OCI-LY3 (cell line): ENCODE results near the gene OR52H1.

Experiments used
- H2AFZ ChIP-seq: fragments of 200-600, 300-600 bp; shearing (Covaris generic); 2 replicates; pipeline ENCODE4 v1.6.0; 2014; ENCODE audit warnings: antibody characterized with exemption, low read depth, low read length
- H3K27ac ChIP-seq: fragments of 200-600, 300-600 bp; sonication (generic); 2 replicates; pipeline ENCODE4 v1.5.1; 2014; ENCODE audit warnings: mild to moderate bottlenecking, low read length, moderate library complexity, mixed read lengths
- H3K27me3 ChIP-seq: fragments of 200-600, 300-600 bp; sonication (generic); 2 replicates; pipeline ENCODE4 v1.6.1; 2014; ENCODE audit warnings: low read depth, low read length, mixed read lengths
- H3K36me3 ChIP-seq: fragments of 200-600, 300-600 bp; sonication (generic); replicated peaks from 2 replicates; pipeline ENCODE3; 2014; ENCODE audit warnings: low read depth, low read length, mixed read lengths
- H3K4me1 ChIP-seq: fragments of 300-600, 200-600 bp; sonication (generic); 2 replicates; pipeline ENCODE4 v1.6.1; 2014; ENCODE audit warnings: low read length, mixed read lengths
- H3K4me2 ChIP-seq: fragments of 200-600, 300-600 bp; sonication (generic); 2 replicates; pipeline ENCODE4 v1.6.1; 2014; ENCODE audit warnings: low read length, mixed read lengths
- H3K4me3 ChIP-seq: fragments of 300-600, 200-600 bp; sonication (generic); 2 replicates; pipeline ENCODE4 v1.5.1; 2014; ENCODE audit warnings: antibody characterized with exemption, mild to moderate bottlenecking, low read length, moderate library complexity
- H3K79me2 ChIP-seq: fragments of 300-600, 200-600 bp; shearing (Covaris generic); 2 replicates; pipeline ENCODE4 v1.6.1; 2014; ENCODE audit warnings: mild to moderate bottlenecking, low read length, mixed read lengths
- H3K9ac ChIP-seq: fragments of 300-600, 200-600 bp; shearing (Covaris generic); 2 replicates; pipeline ENCODE4 v1.6.0; 2014; ENCODE audit warnings: mild to moderate bottlenecking, low read length, moderate library complexity
- H3K9me3 ChIP-seq: fragments of 200-600, 300-600 bp; shearing (Covaris generic); 2 replicates; pipeline ENCODE4 v1.6.1; 2014; ENCODE audit warnings: low read length, mixed read lengths; ENCODE audit not compliant: insufficient read depth
- H4K20me1 ChIP-seq: fragments of 200-600, 300-600 bp; sonication (generic); 2 replicates; pipeline ENCODE4 v1.6.1; 2016; ENCODE audit warnings: low read length, mixed read lengths; ENCODE audit not compliant: insufficient read depth
- CTCF ChIP-seq: fragments of 200-600, 300-600 bp; sonication (generic); IDR thresholded peaks from 2 replicates; pipeline ENCODE4 v1.5.1; 2014; ENCODE audit warnings: antibody characterized with exemption, low read length, low read depth
- EZH2phosphoT487 ChIP-seq: fragments of 200-600 bp; shearing (Covaris generic); IDR thresholded peaks from 2 replicates; pipeline ENCODE4 v1.6.1; 2018; ENCODE audit warnings: antibody characterized with exemption, mixed run types, low read depth

OR52H1 gene

GRCh38 chr11:5507933-5508305, 40.4 kb downstream of the OR52H1 start:
- H3K9ac ChIP-seq: no peak overlapping the region
- H3K27me3 ChIP-seq: 0 out of 2 replicates have a peak, but pooled peaks cover 2% of the 10 kb centered on the region
- H3K4me3 ChIP-seq: no peak overlapping the region
- H4K20me1 ChIP-seq: no peaks in the 10 kb centered on the region
- TF ChIP-seq CTCF (no peak), EZH2phosphoT487 (no peak)
- no peaks in the 10 kb centered on the region for H3K36me3 ChIP-seq
- H3K4me2 ChIP-seq: no peak overlapping the region
- no peak overlapping the region for H2AFZ ChIP-seq
- no peak overlapping the region for H3K27ac ChIP-seq
- H3K4me1 ChIP-seq: no peaks in the 10 kb centered on the region
- no peaks in the 10 kb centered on the region for H3K79me2 ChIP-seq
- no peaks in the 10 kb centered on the region for H3K9me3 ChIP-seq

GRCh38 chr11:5507177-5507932, 41.0 kb downstream of the OR52H1 start:
- Histone ChIP-seq H3K4me2 (no peak overlapping the region), H3K27ac (no peak overlapping the region), H3K4me1 (no peaks in the 10 kb centered on the region), H3K36me3 (no peaks in the 10 kb centered on the region), H4K20me1 (no peaks in the 10 kb centered on the region), H3K79me2 (no peaks in the 10 kb centered on the region), H3K27me3 (0 out of 2 replicates have a peak, but pooled peaks cover 2% of the 10 kb centered on the region), H2AFZ (no peak overlapping the region), H3K9me3 (no peaks in the 10 kb centered on the region), H3K4me3 (no peak overlapping the region), H3K9ac (no peak overlapping the region)
- TF ChIP-seq CTCF (no peak), EZH2phosphoT487 (no peak)

- TF ChIP-seq CTCF (no peak), EZH2phosphoT487 (no peak)
- Histone ChIP-seq H3K4me3 (no peak overlapping the region), H3K9me3 (no peaks in the 10 kb centered on the region)
Observed at GRCh38 chr11:5505363-5506048, 42.8 kb downstream of the OR52H1 start.

GRCh38 chr11:5504403-5504921, 43.9 kb downstream of the OR52H1 start:
- Histone ChIP-seq H3K27me3 (no peaks in the 10 kb centered on the region), H3K4me1 (no peaks in the 10 kb centered on the region), H3K27ac (no peak overlapping the region), H3K9ac (no peak overlapping the region), H3K4me2 (no peak overlapping the region), H3K36me3 (no peaks in the 10 kb centered on the region), H4K20me1 (no peaks in the 10 kb centered on the region), H3K4me3 (no peak overlapping the region), H3K79me2 (no peaks in the 10 kb centered on the region), H2AFZ (no peak overlapping the region), H3K9me3 (no peaks in the 10 kb centered on the region)
- TF ChIP-seq CTCF (no peak), EZH2phosphoT487 (no peak)

More at GRCh38 chr11:5505363-5506048, 42.8 kb downstream of the OR52H1 start:
- Histone ChIP-seq H3K79me2 (no peaks in the 10 kb centered on the region), H3K9ac (no peak overlapping the region), H2AFZ (no peak overlapping the region), H3K27ac (no peak overlapping the region), H3K27me3 (no peaks in the 10 kb centered on the region), H3K4me1 (no peaks in the 10 kb centered on the region), H3K36me3 (no peaks in the 10 kb centered on the region), H4K20me1 (no peaks in the 10 kb centered on the region), H3K4me2 (no peak overlapping the region)
